Astrocyte (in vitro differentiated cells and primary cell): ENCODE data around the gene ROPN1B.
"Not testable (repeated sequence)": the region's sequence is repeated elsewhere in the genome, so short reads cannot be mapped to it uniquely, and the experiment has no call there.

Experiments
- EZH2 ChIP-seq: IDR thresholded peaks from 2 replicates; pipeline ENCODE4 v1.6.1; 2012; ENCODE audit warnings: mild to moderate bottlenecking, low read length, inconsistent platforms; ENCODE audit not compliant: insufficient read depth
- TF ChIP-seq, protein P1 (sequence below): IDR thresholded peaks from 2 replicates; pipeline ENCODE4 v1.5.1; 2011; ENCODE audit warnings: low read depth, mild to moderate bottlenecking, inconsistent platforms, low read length, moderate library complexity; ENCODE audit not compliant: insufficient read depth

DNA sequence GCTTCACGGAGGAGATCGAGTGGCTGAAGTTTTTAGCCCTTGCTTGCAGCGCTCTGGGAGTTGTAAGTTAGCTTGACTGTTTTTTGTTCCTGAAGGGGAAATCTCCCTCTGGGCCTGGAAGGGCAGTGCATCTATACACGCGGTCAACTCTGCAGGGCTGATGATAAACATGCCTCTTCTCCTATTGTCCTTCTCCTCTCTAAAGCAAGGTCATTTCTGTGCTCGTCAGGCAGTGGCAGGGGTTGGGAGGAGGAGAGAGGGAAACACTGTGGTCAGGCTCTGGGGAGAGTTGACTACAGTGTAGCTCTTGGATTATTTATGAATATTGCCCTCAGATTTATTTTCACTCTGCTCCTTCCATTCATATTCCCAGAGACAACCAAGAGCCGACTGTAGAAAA lies 8.1 kb downstream of the ROPN1B start:
- TF ChIP-seq EZH2 = not testable (repeated sequence)
- TF ChIP-seq, protein P1, sequence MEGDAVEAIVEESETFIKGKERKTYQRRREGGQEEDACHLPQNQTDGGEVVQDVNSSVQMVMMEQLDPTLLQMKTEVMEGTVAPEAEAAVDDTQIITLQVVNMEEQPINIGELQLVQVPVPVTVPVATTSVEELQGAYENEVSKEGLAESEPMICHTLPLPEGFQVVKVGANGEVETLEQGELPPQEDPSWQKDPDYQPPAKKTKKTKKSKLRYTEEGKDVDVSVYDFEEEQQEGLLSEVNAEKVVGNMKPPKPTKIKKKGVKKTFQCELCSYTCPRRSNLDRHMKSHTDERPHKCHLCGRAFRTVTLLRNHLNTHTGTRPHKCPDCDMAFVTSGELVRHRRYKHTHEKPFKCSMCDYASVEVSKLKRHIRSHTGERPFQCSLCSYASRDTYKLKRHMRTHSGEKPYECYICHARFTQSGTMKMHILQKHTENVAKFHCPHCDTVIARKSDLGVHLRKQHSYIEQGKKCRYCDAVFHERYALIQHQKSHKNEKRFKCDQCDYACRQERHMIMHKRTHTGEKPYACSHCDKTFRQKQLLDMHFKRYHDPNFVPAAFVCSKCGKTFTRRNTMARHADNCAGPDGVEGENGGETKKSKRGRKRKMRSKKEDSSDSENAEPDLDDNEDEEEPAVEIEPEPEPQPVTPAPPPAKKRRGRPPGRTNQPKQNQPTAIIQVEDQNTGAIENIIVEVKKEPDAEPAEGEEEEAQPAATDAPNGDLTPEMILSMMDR = not testable (repeated sequence)
